NCI-H748 (cell line): ENCODE results near the gene DYNC1I1.
A peak's percentile ranks its signal among the peaks of the same experiment; 100 is the strongest.

Experiments
- DNase-seq: peaks from one replicate; lab custom pipeline; 2025; ENCODE audit not compliant: unreplicated experiment; lab: John Stamatoyannopoulos, UW

The DYNC1I1 gene

DNA sequence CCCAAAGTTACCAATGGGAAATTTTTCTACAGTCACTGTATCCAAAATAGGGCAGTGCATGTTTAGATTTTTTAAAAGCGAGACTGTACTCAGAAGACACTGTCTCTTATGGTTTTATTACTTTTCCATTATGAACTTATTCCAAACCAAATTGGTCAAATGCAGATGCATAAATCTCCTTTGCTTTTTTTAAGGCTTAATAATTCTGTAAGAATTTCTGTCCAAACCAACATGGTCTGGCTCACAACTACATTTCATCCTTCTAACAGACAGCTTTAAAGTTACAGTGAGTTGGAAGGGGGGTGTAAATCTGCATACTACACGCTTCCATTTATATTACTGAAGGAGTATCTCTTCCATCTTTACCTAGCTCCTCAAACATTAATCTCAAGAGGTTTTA is 350.4 kb downstream of the DYNC1I1 start:
- no peak for DNase-seq

DNA sequence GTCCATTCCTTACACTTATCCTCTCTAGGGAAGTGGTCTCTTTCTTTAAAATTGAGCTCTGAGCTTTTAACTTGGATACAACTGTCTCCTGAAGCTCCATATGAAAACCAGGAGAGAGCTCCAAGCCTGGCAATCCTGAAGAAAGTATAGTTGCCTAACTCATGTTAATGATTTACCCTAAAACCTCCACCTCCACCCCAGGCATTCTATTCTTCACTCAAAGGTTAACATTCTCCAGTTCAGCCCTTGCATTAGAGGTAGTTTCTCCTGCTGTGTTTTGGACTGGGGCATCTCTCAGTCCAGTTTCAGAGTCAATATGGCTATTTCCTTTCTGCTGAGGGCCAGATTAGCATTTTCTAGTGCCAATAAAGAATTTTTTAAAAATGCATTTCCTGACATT is 354.0 kb downstream of the DYNC1I1 start:
- no peak for DNase-seq

DNA sequence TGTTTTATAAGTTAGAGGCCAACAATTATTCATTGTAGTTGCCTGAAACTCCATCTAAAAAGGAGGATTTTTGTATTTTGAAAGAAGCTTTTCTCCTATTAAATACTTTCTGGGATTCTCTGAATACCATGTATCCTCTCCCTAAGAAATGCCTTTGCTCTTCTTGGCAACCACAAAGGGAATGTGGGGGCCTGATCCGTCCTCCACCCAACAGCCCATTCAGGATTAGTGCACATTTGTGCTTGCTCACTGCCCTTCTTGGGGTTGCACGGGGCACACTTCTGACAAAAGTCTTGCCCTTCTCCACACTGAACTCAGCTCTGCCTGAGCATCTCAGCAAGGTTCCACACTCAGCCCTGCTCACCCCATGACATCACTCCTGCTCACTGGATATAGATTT is 355.4 kb downstream of the DYNC1I1 start:
- DNase-seq: no peak

DNA sequence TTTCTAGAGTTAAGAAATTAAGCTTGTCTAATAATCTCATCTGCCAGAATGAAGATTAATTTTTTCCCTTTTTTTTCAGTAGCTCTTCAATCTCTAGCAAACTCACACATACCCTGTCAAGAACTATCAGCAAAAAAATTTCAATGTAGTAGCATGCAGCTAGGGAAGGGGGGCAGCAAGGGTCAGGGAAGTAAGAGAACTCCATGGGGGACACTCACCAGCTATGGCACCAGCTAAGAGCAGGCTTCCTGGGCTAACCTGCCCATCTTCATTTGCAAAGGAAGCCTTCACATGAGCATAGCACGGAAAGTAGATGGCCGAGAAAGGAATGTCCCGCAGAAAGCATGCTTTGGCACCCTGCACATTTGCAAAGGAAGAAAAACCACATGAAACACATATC is 359.2 kb downstream of the DYNC1I1 start:
- DNase-seq: peak; percentile 67

DNA sequence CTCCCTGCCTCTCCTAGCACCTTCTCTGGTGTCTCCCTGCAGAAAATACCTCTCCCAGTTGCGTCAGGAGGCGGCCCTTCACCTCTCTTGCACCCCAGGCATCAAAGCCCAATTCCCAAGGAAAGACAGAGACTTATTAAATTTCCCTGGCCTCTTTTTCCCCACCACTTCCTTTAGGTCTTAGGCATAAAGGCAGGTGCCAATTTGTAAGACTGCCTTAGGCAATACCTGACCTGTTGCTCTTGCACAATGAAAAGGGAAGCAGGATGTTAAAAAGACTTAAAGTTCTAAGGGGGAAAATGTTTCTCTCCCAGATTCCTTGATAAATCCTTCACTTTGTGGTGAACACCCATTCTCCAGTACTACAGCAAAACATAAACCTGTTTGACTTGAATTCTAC is 362.9 kb downstream of the DYNC1I1 start:
- peak; percentile 48 for DNase-seq

DNA sequence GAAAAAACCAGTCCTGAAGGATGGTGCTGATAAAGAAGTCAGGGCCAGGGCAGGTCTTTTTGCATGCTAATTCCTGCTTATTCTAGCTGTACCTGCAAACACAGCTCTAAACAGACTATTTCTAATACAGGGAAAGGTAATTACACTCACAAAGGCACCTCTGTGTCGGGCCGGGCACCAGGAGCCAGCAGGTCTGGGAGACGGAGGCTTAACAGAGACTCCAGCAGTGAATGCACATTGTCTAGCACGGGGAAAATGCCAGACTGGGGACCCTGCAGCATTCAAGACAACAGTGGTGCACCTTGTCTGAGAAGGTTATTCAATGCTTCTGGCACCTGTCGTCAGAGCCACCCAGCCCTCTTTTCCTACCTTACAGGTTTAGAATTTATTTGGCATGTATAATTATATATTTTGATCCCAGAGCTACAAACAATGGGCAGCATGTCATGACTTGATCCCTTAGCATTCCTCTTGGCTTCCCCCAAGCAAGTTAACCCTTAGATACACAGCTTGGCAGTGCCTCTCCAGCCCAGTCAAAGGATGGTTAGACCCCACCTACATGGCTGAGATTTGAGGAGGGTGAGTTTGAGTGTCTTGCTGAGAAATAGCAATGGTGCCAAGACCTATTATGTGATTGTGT is 364.4 kb downstream of the DYNC1I1 start:
- DNase-seq: peak; percentile 99

DNA sequence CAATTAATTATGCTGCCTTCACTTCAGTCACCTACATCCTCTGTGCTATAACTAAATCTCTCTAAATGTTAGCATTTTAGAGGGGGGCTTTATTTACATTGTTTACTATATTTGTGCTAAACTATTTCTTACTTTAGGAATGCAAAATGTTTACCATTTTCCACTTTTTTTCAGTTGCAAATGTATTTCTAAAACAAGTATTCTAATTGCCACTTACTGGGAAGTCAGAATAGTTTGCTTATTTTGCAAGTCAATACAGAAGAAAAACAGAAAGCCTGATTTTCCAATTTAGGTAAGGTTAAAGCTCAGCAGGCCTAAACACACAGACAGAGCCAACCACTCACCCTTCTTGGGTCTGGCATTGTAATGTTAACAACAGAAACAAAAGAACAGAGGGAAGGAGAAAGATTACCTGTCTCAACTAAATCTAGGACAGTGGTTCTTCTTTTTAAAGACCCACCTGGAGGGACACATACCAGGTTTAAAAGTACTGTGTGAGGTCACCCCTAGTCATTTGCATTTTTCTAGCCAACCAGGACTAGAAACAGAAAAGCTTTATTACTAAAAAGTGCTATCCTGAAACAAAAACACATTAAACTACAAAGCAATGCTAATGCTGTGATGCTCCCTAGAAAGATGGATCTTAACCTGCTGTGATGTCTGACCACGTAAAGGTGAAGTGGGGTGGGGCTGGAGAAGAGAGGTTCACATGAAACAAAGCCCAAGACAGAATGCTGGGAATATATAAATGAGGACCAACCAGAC is 371.3 kb downstream of the DYNC1I1 start:
- peak; percentile 75 for DNase-seq

DNA sequence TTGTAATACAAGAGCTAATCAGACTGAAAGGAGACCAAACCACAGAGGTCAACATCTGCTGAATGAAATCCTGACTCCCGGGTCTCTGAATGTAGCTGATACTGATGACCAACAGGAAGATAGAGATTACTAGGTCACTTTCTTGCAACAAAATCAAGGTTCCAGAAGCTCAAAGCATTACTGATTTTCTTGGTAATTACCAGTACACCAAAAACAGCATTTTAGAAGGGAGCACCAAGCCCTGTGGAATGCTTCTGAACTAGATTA is 371.8 kb downstream of the DYNC1I1 start:
- no peak for DNase-seq
